Muscle layer of colon (tissue), 2 donors: ENCODE data around the gene SKIDA1.

Experiments used
- H3K27ac ChIP-seq: one replicate; pipeline ENCODE4 v1.7.0; 2013; ENCODE audit warnings: low read depth, mild to moderate bottlenecking, low read length, moderate library complexity
- H3K27me3 ChIP-seq, 2 donors: one replicate each; pipeline ENCODE4 v1.7.0; 2013; ENCODE audit warnings: low read length in 2 of 2, mild to moderate bottlenecking in 2 of 2; ENCODE audit not compliant: insufficient read depth in 2 of 2, control insufficient read depth in 1 of 2
- H3K36me3 ChIP-seq: one replicate; pipeline ENCODE4 v1.7.0; 2013; ENCODE audit warnings: mild to moderate bottlenecking, low read length; ENCODE audit not compliant: insufficient read depth
- H3K4me1 ChIP-seq: one replicate; pipeline ENCODE4 v1.7.0; 2013; ENCODE audit warnings: mild to moderate bottlenecking, low read length; ENCODE audit not compliant: insufficient read depth
- H3K4me3 ChIP-seq, 2 donors: one replicate each; pipeline ENCODE4 v1.7.0; 2013; ENCODE audit warnings: low read length in 2 of 2, low read depth in 1 of 2, mild to moderate bottlenecking in 1 of 2, moderate library complexity in 1 of 2
- H3K9ac ChIP-seq: one replicate; pipeline ENCODE4 v1.7.0; 2013; ENCODE audit warnings: low read length
- H3K9me3 ChIP-seq: one replicate; pipeline ENCODE4 v1.7.0; 2013; ENCODE audit warnings: mild to moderate bottlenecking, low read length
- donor health status: abdominal sarcoma.
- donor health status: Adenocarcinoma of cecum.

SKIDA1 gene

GRCh38 chr10:21527598-21528235 lies 2.2 kb upstream of the SKIDA1 start:
- Histone ChIP-seq H3K9me3 (no peaks in the 10 kb centered on the region), H3K4me3 (peak overlapping the region; percentile 57 to 63), H3K4me1 (peaks cover 15% of the 10 kb centered on the region), H3K27ac (peak overlapping the region; percentile 100), H3K9ac (peak overlapping the region; percentile 35), H3K27me3 (no peaks in the 10 kb centered on the region), H3K36me3 (no peaks in the 10 kb centered on the region)

GRCh38 chr10:21526860-21527597 lies 1.5 kb upstream of the SKIDA1 start:
- Histone ChIP-seq H3K4me1 (peaks cover 15% of the 10 kb centered on the region), H3K27me3 (no peaks in the 10 kb centered on the region), H3K4me3 (peak overlapping the region; percentile 63 to 72), H3K27ac (peak overlapping the region; percentile 100), H3K9me3 (no peaks in the 10 kb centered on the region), H3K36me3 (no peaks in the 10 kb centered on the region), H3K9ac (peak overlapping the region; percentile 85)

DNA sequence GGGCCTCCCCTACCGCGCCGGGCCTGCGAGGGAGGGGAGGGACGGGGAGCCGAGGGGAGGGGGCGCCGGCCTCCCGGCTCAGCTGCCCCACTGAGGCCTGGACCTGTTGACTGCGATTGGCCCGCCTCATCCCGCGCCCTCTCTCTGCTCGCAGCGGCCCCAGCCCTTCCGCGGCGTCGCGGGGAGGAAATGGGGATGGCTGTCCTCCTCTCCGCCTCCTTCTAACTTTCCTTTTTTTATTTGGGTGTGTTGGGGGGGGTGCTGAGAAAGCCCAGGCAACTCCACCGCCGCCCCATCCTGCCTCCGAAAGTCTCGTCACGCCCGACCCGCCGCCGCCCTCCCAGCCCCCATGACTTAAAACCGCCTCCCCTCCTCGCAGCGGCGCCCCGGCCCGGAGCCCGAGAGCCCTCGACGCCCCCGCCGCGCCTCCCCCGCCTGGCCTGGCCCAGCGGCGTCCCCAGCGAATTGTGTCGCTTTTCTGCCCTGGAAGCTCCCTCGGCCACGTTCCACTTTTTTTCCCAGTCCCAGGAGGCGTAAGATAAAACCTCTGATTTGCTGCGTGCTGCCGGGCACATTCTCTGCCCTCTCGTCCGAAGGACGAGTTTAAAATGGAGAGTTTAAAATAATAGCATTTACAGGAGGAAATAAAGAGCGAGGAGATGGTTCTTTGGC lies 842 bp upstream of the SKIDA1 start:
- Histone ChIP-seq H3K27ac (peak overlapping the region; percentile 100), H3K9me3 (no peaks in the 10 kb centered on the region), H3K4me3 (peak overlapping the region; percentile 63 to 72), H3K4me1 (peaks cover 22% of the 10 kb centered on the region), H3K36me3 (no peaks in the 10 kb centered on the region), H3K9ac (peak overlapping the region; percentile 85), H3K27me3 (no peaks in the 10 kb centered on the region)

DNA sequence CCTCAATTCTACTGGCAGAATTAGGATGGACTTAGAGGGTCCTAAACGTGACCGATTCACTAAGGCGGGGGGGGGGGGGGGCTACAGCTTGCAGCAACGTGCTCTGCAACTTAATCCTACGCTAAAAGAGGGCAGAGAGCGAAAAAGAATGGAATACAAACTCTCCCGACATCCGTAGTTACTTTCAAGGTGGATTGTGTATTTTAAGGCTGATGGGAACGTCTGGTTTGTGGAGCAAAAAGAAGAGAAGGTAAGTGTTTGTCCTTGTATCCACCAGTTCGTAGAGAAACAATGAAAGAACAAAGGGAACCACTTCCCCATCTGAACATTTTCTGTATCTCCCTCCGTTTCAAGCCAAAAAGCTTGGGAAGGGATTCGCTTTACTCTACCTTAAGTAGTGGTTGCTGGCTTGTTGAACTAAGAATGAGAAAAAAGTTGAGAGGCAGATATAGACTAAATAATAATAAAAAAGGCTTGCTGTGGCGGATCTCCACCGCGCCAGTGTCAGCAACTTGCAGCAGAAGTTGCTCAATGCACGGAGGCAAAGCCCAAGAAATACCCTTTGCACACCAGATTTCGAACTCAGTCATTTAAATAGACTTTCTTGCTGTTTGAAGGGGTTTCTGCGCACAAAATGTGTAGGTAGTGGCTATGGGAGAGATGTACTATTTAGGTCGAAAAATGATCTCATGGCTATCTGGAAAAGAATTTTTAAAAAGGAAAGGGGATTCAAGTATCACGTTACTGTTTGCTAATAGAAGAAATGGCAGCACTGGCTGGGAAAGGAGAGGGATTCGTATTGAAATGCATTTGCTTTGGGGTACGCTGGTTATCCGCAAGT lies 736 bp downstream of the SKIDA1 start:
- peak overlapping the region; percentile 63 to 72 for H3K4me3 ChIP-seq
- peak overlapping the region; percentile 100 for H3K27ac ChIP-seq
- H3K9ac ChIP-seq = peak overlapping the region; percentile 93
- H3K9me3 ChIP-seq = no peaks in the 10 kb centered on the region
- peaks cover 33% of the 10 kb centered on the region for H3K4me1 ChIP-seq
- H3K27me3 ChIP-seq = no peaks in the 10 kb centered on the region
- H3K36me3 ChIP-seq = no peaks in the 10 kb centered on the region

DNA sequence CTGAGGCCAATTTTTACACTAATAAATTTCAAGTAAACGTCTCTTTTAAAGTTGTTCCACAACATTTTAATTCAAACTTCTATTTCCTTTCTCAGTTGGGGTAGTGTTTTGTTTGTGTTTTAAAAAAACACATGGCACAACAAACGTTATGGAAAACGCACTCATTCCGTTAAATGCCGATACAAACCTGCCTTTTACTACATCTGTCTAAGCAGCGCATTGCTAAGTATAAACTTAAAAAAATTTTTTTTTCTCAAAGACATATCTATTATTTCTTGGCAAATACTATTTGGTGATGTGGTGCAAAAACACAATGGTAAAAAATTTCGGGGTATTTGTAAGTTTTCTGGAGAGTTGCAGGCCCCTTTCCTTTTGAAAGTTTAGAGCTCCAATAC lies 1.4 kb downstream of the SKIDA1 start:
- Histone ChIP-seq H3K9me3 (no peaks in the 10 kb centered on the region), H3K27me3 (no peaks in the 10 kb centered on the region), H3K36me3 (no peaks in the 10 kb centered on the region), H3K4me3 (peak overlapping the region; percentile 63 to 72), H3K4me1 (peaks cover 36% of the 10 kb centered on the region), H3K27ac (peak overlapping the region; percentile 100), H3K9ac (no peak overlapping the region)

DNA sequence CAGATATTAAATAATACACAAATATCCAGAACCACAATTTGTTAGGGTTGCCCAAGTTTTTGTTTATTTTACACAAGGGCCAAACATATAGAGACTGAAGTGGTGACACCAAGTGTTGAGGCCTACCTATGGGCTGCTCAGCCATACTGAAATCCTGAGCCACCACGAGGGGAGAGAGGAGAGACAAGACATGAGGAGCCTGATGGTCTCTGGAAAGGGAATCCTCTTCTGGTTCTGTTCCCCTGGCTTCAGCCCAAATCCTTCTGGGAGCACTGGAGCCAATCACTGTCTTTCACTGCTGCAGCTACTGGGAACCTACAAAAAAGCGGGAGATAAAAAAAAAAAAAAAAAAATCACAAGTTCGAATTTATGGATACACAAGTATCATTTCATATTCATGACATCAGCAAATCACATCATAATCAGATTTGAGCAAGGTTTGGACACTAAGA lies 1.9 kb downstream of the SKIDA1 start:
- no peaks in the 10 kb centered on the region for H3K9me3 ChIP-seq
- H3K36me3 ChIP-seq = no peaks in the 10 kb centered on the region
- peaks cover 36% of the 10 kb centered on the region for H3K4me1 ChIP-seq
- no peaks in the 10 kb centered on the region for H3K27me3 ChIP-seq
- H3K27ac ChIP-seq = peak overlapping the region; percentile 100
- H3K4me3 ChIP-seq = no peak overlapping the region
- no peak overlapping the region for H3K9ac ChIP-seq

- Histone ChIP-seq H3K36me3 (no peaks in the 10 kb centered on the region), H3K27ac (peak overlapping the region; percentile 100), H3K4me3 (no peak overlapping the region), H3K27me3 (no peaks in the 10 kb centered on the region), H3K9me3 (no peaks in the 10 kb centered on the region), H3K9ac (no peak overlapping the region), H3K4me1 (peaks cover 36% of the 10 kb centered on the region)
Observed at GRCh38 chr10:21522631-21523406, 2.7 kb downstream of the SKIDA1 start.

- H3K27ac ChIP-seq = peak overlapping the region; percentile 78
- no peak overlapping the region for H3K9ac ChIP-seq
Observed at GRCh38 chr10:21521751-21522533, 3.5 kb downstream of the SKIDA1 start.

GRCh38 chr10:21520949-21521348 lies 4.5 kb downstream of the SKIDA1 start:
- H3K27ac ChIP-seq = peak overlapping the region; percentile 78
- H3K9me3 ChIP-seq = no peaks in the 10 kb centered on the region
- H3K9ac ChIP-seq = peak overlapping the region; percentile 29
- H3K36me3 ChIP-seq = no peaks in the 10 kb centered on the region
- H3K4me3 ChIP-seq = no peak overlapping the region
- H3K27me3 ChIP-seq = no peaks in the 10 kb centered on the region
- peaks cover 36% of the 10 kb centered on the region for H3K4me1 ChIP-seq

More at GRCh38 chr10:21521751-21522533, 3.5 kb downstream of the SKIDA1 start:
- no peaks in the 10 kb centered on the region for H3K27me3 ChIP-seq
- no peaks in the 10 kb centered on the region for H3K9me3 ChIP-seq
- H3K4me1 ChIP-seq = peaks cover 36% of the 10 kb centered on the region
- H3K36me3 ChIP-seq = no peaks in the 10 kb centered on the region
- peak overlapping the region in 1 of 2 donors; percentile 12 for H3K4me3 ChIP-seq

DNA sequence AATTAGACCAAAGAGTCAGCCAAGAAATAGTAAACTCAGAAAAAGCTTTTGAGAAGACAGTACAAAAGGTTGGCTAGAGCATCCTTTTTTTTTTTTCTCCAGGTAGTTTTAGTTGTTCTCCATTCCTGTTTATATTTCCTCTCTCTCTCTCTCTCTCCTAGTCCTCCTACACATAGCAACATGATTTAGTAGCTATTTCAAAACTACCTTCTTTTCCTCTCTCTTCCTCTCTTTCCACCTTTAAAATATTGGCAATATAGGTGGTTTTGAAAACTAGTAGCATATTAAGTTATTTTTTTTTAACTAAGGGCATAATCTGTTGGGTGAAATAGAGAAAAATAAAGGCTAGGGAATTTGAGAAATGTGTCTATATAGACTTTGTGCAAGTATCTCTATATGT lies 5.0 kb downstream of the SKIDA1 start:
- Histone ChIP-seq H3K27ac (peak overlapping the region; percentile 78), H3K4me3 (no peak overlapping the region), H3K9me3 (no peaks in the 10 kb centered on the region), H3K9ac (peak overlapping the region; percentile 29), H3K27me3 (no peaks in the 10 kb centered on the region), H3K36me3 (no peaks in the 10 kb centered on the region), H3K4me1 (peaks cover 36% of the 10 kb centered on the region)
